A549 (cell line): Measurements from ENCODE around the gene TOMM20L.

Source experiments
- BHLHE40 ChIP-seq: IDR thresholded peaks from 2 replicates; pipeline ENCODE4 v1.6.1; 2012; ENCODE audit warnings: low read depth, low read length, inconsistent platforms
- CBX8 ChIP-seq: fragments of 200-600 bp; sonication (generic); IDR thresholded peaks from 2 replicates; pipeline ENCODE4 v1.6.1; 2016
- CTCF ChIP-seq: fragments of >200 bp; sonication (Bioruptor Twin); formaldehyde crosslinking; IDR thresholded peaks from 3 replicates; pipeline ENCODE4 v1.5.1; 2016
- EP300 ChIP-seq, 2 experiments: fragments of >200 bp; sonication (Bioruptor Twin); formaldehyde crosslinking; IDR thresholded peaks; 2 replicates in 1 of 2; 3 replicates in 1 of 2; pipeline ENCODE4 v1.6.1; 2016 to 2017
- HOXB13 ChIP-seq: fragments of 250-450 bp; sonication (Bioruptor Pico); IDR thresholded peaks from 2 replicates; pipeline ENCODE4 v1.5.0; 2020; ENCODE audit warnings: low read depth, mild to moderate bottlenecking, moderate library complexity
- MAFK ChIP-seq: fragments of 450-650 bp; IDR thresholded peaks from 2 replicates; pipeline ENCODE4 v1.6.1; 2014; ENCODE audit not compliant: partially characterized antibody
- POLR2A ChIP-seq: IDR thresholded peaks from 2 replicates; pipeline ENCODE4 v1.6.1; 2012; ENCODE audit warnings: mild to moderate bottlenecking, low read length
- RAD21 ChIP-seq, 2 experiments: fragments of >200 bp in 1 of 2; sonication (Bioruptor Twin) in 1 of 2; formaldehyde crosslinking in 1 of 2; IDR thresholded peaks in 1 of 2; conservative IDR thresholded peaks in 1 of 2; 2 replicates in 1 of 2; 3 replicates in 1 of 2; pipeline ENCODE4 v1.6.1; 2012 to 2018; ENCODE audit warnings: inconsistent platforms in 1 of 2
- RFX5 ChIP-seq: fragments of 450-650 bp; IDR thresholded peaks from 2 replicates; pipeline ENCODE4 v1.7.1; 2014; ENCODE audit warnings: antibody characterized with exemption, mild to moderate bottlenecking, moderate library complexity
- SREBF2 ChIP-seq: fragments of 450-650 bp; IDR thresholded peaks from 2 replicates; pipeline ENCODE4 v1.6.1; 2014; ENCODE audit warnings: mild to moderate bottlenecking, moderate library complexity
- ZFP36 ChIP-seq: fragments of 450-650 bp; IDR thresholded peaks from 2 replicates; pipeline ENCODE4 v1.6.1; 2014; ENCODE audit warnings: borderline replicate concordance; ENCODE audit not compliant: partially characterized antibody
- TF ChIP-seq, protein P1 (sequence below): IDR thresholded peaks from 2 replicates; pipeline ENCODE4 v1.6.1; 2012; ENCODE audit warnings: low read depth, borderline replicate concordance

- TF ChIP-seq SREBF2 (no peak), MAFK (no peak), RFX5 (no peak), CTCF (no peak), BHLHE40 (no peak), HOXB13 (CRISPR knock-in tag) (no peak), ZFP36 (no peak), EP300 (IDR thresholded peaks at IDR 0.05) (no peak), RAD21 (conservative IDR thresholded peaks at IDR 0.05 in 1 of 2, IDR thresholded peaks at IDR 0.05 in 1 of 2) (no peak), CBX8 (no peak), POLR2A (no peak)
- TF ChIP-seq, protein P1, sequence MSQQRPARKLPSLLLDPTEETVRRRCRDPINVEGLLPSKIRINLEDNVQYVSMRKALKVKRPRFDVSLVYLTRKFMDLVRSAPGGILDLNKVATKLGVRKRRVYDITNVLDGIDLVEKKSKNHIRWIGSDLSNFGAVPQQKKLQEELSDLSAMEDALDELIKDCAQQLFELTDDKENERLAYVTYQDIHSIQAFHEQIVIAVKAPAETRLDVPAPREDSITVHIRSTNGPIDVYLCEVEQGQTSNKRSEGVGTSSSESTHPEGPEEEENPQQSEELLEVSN, result no peak
These were observed 2.8 kb downstream of the TOMM20L start for GRCh38 chr14:58398495-58398894.
